GM12878 (cell line): ENCODE measurements around the gene OR51A7. TPM values are rescaled to one million over a fixed set of nuclear protein-coding genes. Genes with fewer than 3 reads are reported as not detected.

ENCODE experiments used
- ATAC-seq: fragments of 200-7000 bp; cut with Tn5 transposase; 3 replicates; pipeline ENCODE4 v1.9.1; 2020; ENCODE audit warnings: mild to moderate bottlenecking, moderate library complexity
- BruUV-seq: library from RNA; stranded (reverse); fragments of 400-500 nt; replicated peaks from 2 replicates; lab custom pipeline; 2021; lab: Mats Ljungman, UMichigan
- CTCF ChIA-PET: fragments of 300-600 bp; sonication (Branson Sonifier 250); formaldehyde crosslinking; extraction: SDS; loops from one replicate; lab custom pipeline; 2021; ENCODE audit warnings: inconsistent platforms; lab: Yijun Ruan, JAX
- POLR2A ChIA-PET: fragments of 350-600 bp; formaldehyde crosslinking; extraction: SDS; loops from one replicate; lab custom pipeline; 2021; ENCODE audit warnings: inconsistent platforms; lab: Charles Lee
- RAD21 ChIA-PET: fragments of 300-600 bp; sonication (Branson Sonifier 250); formaldehyde crosslinking; loops from one replicate; lab custom pipeline; 2023; ENCODE audit warnings: antibody characterized with exemption; ENCODE audit not compliant: unreplicated experiment; lab: Charles Lee
- SMC1A ChIA-PET: fragments of 300-600 bp; sonication (Branson Sonifier 250); formaldehyde crosslinking; loops from one replicate; lab custom pipeline; 2023; ENCODE audit not compliant: unreplicated experiment, uncharacterized antibody; lab: Charles Lee
- DNase-seq: peaks from one replicate; pipeline ENCODE4 v3.0.0-alpha.2; 2011; ENCODE audit warnings: low read depth, low spot score
- FAIRE-seq: peaks from 3 replicates; lab custom pipeline; 2011; peaks lifted over from hg19 to GRCh38; lab: Jason Lieb, UNC
- H2AFZ ChIP-seq: 2 replicates; pipeline ENCODE4 v1.6.0; 2011; ENCODE audit warnings: low read depth, low read length, control low read depth; ENCODE audit not compliant: control insufficient read depth
- H3K27ac ChIP-seq: 2 replicates; pipeline ENCODE4 v1.5.1; 2011; ENCODE audit warnings: control low read depth; ENCODE audit not compliant: control insufficient read depth, insufficient read depth
- H3K27me3 ChIP-seq, 2 experiments: replicated peaks in 1 of 2; 2 replicates each; pipeline versions ENCODE4 v1.6.0 to v1.6.1; 2011; ENCODE audit warnings: low read length in 1 of 2; ENCODE audit not compliant: control insufficient read depth in 2 of 2, insufficient read depth in 2 of 2
- H3K36me3 ChIP-seq, 2 experiments: 2 replicates each; pipeline ENCODE4 v1.5.1; 2011; ENCODE audit warnings: low read length in 1 of 2; ENCODE audit not compliant: control insufficient read depth in 2 of 2, insufficient read depth in 2 of 2
- H3K4me1 ChIP-seq: 2 replicates; pipeline ENCODE4 v1.6.1; 2011; ENCODE audit warnings: mild to moderate bottlenecking, low read length, moderate library complexity, mixed read lengths; ENCODE audit not compliant: control insufficient read depth, insufficient read depth
- H3K4me2 ChIP-seq: 2 replicates; pipeline ENCODE4 v1.6.0; 2011; ENCODE audit warnings: control low read depth; ENCODE audit not compliant: control insufficient read depth, insufficient read depth
- H3K4me3 ChIP-seq: fragments of 200-600 bp; sonication (generic); 2 replicates; pipeline ENCODE4 v1.5.1; 2016
- H3K79me2 ChIP-seq: 2 replicates; pipeline ENCODE4 v1.6.0; 2011; ENCODE audit warnings: low read length; ENCODE audit not compliant: control insufficient read depth, insufficient read depth
- H3K9ac ChIP-seq: 2 replicates; pipeline ENCODE4 v1.8.0; 2011; ENCODE audit warnings: low read length, control low read depth, mixed read lengths; ENCODE audit not compliant: control insufficient read depth, insufficient read depth
- H3K9me3 ChIP-seq: replicated peaks from 3 replicates; pipeline ENCODE4 v1.5.1; 2011; ENCODE audit warnings: mild to moderate bottlenecking, low read length; ENCODE audit not compliant: control insufficient read depth, insufficient read depth
- H4K20me1 ChIP-seq: 2 replicates; pipeline ENCODE4 v1.6.0; 2011; ENCODE audit not compliant: control insufficient read depth, insufficient read depth
- BHLHE40 ChIP-seq, 2 experiments: fragments of 450-650 bp in 1 of 2; IDR thresholded peaks; 2 replicates each; pipeline ENCODE4 v1.6.1; 2011 to 2017; ENCODE audit warnings: low read depth in 2 of 2, borderline replicate concordance in 1 of 2, improper control_type of control experiment in 1 of 2, low read length in 1 of 2, mild to moderate bottlenecking in 1 of 2
- BRCA1 ChIP-seq: IDR thresholded peaks from 2 replicates; pipeline ENCODE4 v1.6.1; 2011; ENCODE audit warnings: low read depth, low read length, improper control_type of control experiment
- EZH2 ChIP-seq: IDR thresholded peaks from 2 replicates; pipeline ENCODE4 v1.6.1; 2012; ENCODE audit warnings: low read depth, mild to moderate bottlenecking, control low read depth, inconsistent platforms, low read length, borderline replicate concordance; ENCODE audit not compliant: control insufficient read depth
- FOXM1 ChIP-seq: IDR thresholded peaks from 2 replicates; pipeline ENCODE4 v1.6.1; 2012; ENCODE audit warnings: low read depth, mild to moderate bottlenecking, inconsistent platforms, low read length, moderate library complexity
- HDAC6 ChIP-seq: fragments of 200-600 bp; sonication (generic); IDR thresholded peaks from one replicate; pipeline ENCODE4 v1.8.0; 2017; ENCODE audit warnings: antibody characterized with exemption; ENCODE audit not compliant: unreplicated experiment
- MEF2A ChIP-seq: IDR thresholded peaks from 2 replicates; pipeline ENCODE4 v1.6.1; 2011; ENCODE audit warnings: low read depth, mild to moderate bottlenecking, low read length, moderate library complexity; ENCODE audit not compliant: insufficient read depth
- MYC ChIP-seq: IDR thresholded peaks from 2 replicates; pipeline ENCODE4 v1.6.1; 2011; ENCODE audit warnings: mild to moderate bottlenecking, low read length, moderate library complexity, inconsistent platforms; ENCODE audit not compliant: insufficient read depth, insufficient replicate concordance, insufficient read length, severe bottlenecking
- NR2C1 ChIP-seq: fragments of 450-650 bp; IDR thresholded peaks from 2 replicates; pipeline ENCODE4 v1.6.1; 2017; ENCODE audit warnings: antibody characterized with exemption, mild to moderate bottlenecking, moderate library complexity
- PAX5 ChIP-seq: IDR thresholded peaks from 2 replicates; pipeline ENCODE4 v1.6.1; 2011; ENCODE audit warnings: low read depth, low read length, borderline replicate concordance
- PML ChIP-seq: IDR thresholded peaks from 2 replicates; pipeline ENCODE4 v1.6.1; 2012; ENCODE audit warnings: low read length, inconsistent platforms
- POLR2AphosphoS2 ChIP-seq: IDR thresholded peaks from 2 replicates; pipeline ENCODE4 v1.6.1; 2011; ENCODE audit warnings: low read depth, mild to moderate bottlenecking, low read length, improper control_type of control experiment, moderate library complexity
- RFX5 ChIP-seq: IDR thresholded peaks from 2 replicates; pipeline ENCODE4 v1.6.1; 2011; ENCODE audit warnings: low read depth, low read length, improper control_type of control experiment
- SMAD1 ChIP-seq: fragments of 450-650 bp; IDR thresholded peaks from 2 replicates; pipeline ENCODE4 v1.6.1; 2018; ENCODE audit warnings: mild to moderate bottlenecking, low read depth; ENCODE audit not compliant: partially characterized antibody
- STAT3 ChIP-seq: IDR thresholded peaks from 2 replicates; pipeline ENCODE4 v1.6.1; 2011; ENCODE audit warnings: low read depth, low read length, improper control_type of control experiment
- SUZ12 ChIP-seq: fragments of 200-600 bp; sonication (generic); IDR thresholded peaks from one replicate; pipeline ENCODE4 v1.6.1; 2018; ENCODE audit warnings: antibody characterized with exemption, mild to moderate bottlenecking; ENCODE audit not compliant: unreplicated experiment
- TBL1XR1 ChIP-seq: IDR thresholded peaks from 2 replicates; pipeline ENCODE4 v1.6.1; 2012; ENCODE audit warnings: low read depth, low read length, improper control_type of control experiment
- YY1 ChIP-seq: IDR thresholded peaks from 2 replicates; pipeline ENCODE4 v1.6.1; 2011; ENCODE audit warnings: low read depth, mild to moderate bottlenecking, low read length
- ZNF274 ChIP-seq: IDR thresholded peaks from one replicate; pipeline ENCODE4 v1.8.0; 2011; ENCODE audit not compliant: insufficient read length, insufficient read depth
- WGBS: methylation state at CpG from one replicate; pipeline ENCODE4 v1.1.6; 2016; ENCODE audit warnings: low lambda C conversion rate; ENCODE audit not compliant: insufficient replicate concordance, insufficient coverage; ENCODE audit errors: missing lambda C conversion rate; 5-methylcytosine and 5-hydroxymethylcytosine counted together
- in situ Hi-C: fragments of 300-500 bp; cut with MboI; formaldehyde crosslinking; loops from 9 replicates; pipeline ENCODE4 v1.14.3; 2018; ENCODE audit warnings: mixed read lengths
- intact Hi-C: fragments of 100-400 bp; cut with micrococcal nuclease; formaldehyde crosslinking; loops from one replicate; pipeline ENCODE4 v1.14.2; 2022; ENCODE audit not compliant: unreplicated experiment
- polyA plus RNA-seq, 11 experiments: library from polyadenylated mRNA; depleted of rRNA in 4 of 11; unstranded in 6 of 11; stranded (reverse) in 5 of 11; fragments of >200 nt; fragmentation: Nextera tagmentation in 4 of 11; fragmentation: Illumina TruSeq in 1 of 11; extraction: Ambion mirVana in 4 of 11; extraction: Trizol in 1 of 11; gene quantifications; 1 replicate in 1 of 11; 2 replicates in 10 of 11; pipeline versions ENCODE4 v1.2.1 to v1.2.3, GENCODE V29; 2011 to 2016; ENCODE audit warnings: inconsistent platforms in 2 of 11, missing spikeins in 2 of 11, low read depth in 1 of 11
- total RNA-seq, 4 experiments: library from RNA; depleted of rRNA in 3 of 4; stranded (reverse); fragments of >200 nt in 3 of 4; fragmentation: Illumina TruSeq in 1 of 4; extraction: Trizol in 1 of 4; gene quantifications; 2 replicates each; pipeline versions ENCODE4 v1.2.1 to v1.2.3, GENCODE V29; 2013 to 2021
- TF ChIP-seq, protein P1 (sequence below): fragments of 450-650 bp; conservative IDR thresholded peaks from 2 replicates; pipeline ENCODE4 v1.6.1; 2017; ENCODE audit warnings: mild to moderate bottlenecking, moderate library complexity

Gene OR51A7
- total and polyA plus RNA-seq, 10 of the 15 experiments (the other 5 are each of a cell fraction or from before 2014, with no cell fraction given), result not detected

DNA sequence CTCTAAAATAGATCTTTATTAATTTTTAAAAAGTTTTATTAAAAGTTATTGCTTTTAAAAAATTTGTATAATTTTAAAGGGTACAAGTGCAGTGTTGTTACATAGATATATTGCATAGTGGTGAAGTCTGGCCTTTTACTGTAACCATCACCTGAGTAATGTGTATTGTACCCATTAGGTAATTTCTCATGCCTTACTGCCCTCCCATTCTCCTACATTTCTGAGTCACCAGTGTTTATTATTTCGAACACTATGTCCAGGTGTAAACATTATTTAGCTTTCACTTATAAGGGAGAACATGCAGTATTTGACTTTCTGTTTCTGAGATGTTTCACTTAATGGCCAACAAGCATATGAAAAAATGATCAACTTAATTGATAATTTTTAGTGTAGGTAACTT is 18.2 kb downstream of the OR51A7 start:
- no peaks in the 10 kb centered on the region for H3K36me3 ChIP-seq
- no peak overlapping the region for H3K4me2 ChIP-seq
- FAIRE-seq, result no peak
- no peak overlapping the region for H3K9ac ChIP-seq
- intact Hi-C loops, result no loop called here
- no peak for TF ChIP-seq YY1
- TF ChIP-seq SMAD1, result no peak
- no peak for TF ChIP-seq TBL1XR1
- TF ChIP-seq PAX5, result no peak
- no peak for TF ChIP-seq MEF2A
- TF ChIP-seq BRCA1, result no peak
- no peak for TF ChIP-seq BHLHE40 (IDR thresholded peaks at IDR 0.05; ENCODE audit: borderline replicate concordance in 1 of 2, low read depth in 2 of 2, low read length in 1 of 2)
- no peak for TF ChIP-seq NR2C1
- no peak for TF ChIP-seq POLR2AphosphoS2
- no peak for TF ChIP-seq RFX5
- TF ChIP-seq, protein P1, sequence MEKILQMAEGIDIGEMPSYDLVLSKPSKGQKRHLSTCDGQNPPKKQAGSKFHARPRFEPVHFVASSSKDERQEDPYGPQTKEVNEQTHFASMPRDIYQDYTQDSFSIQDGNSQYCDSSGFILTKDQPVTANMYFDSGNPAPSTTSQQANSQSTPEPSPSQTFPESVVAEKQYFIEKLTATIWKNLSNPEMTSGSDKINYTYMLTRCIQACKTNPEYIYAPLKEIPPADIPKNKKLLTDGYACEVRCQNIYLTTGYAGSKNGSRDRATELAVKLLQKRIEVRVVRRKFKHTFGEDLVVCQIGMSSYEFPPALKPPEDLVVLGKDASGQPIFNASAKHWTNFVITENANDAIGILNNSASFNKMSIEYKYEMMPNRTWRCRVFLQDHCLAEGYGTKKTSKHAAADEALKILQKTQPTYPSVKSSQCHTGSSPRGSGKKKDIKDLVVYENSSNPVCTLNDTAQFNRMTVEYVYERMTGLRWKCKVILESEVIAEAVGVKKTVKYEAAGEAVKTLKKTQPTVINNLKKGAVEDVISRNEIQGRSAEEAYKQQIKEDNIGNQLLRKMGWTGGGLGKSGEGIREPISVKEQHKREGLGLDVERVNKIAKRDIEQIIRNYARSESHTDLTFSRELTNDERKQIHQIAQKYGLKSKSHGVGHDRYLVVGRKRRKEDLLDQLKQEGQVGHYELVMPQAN, result no peak
- TF ChIP-seq MYC, result no peak
- TF ChIP-seq ZNF274, result no peak
- no peak for TF ChIP-seq PML
- no peak for TF ChIP-seq FOXM1
- no peak for TF ChIP-seq EZH2
- TF ChIP-seq SUZ12, result no peak
- TF ChIP-seq STAT3, result no peak
- no peak for TF ChIP-seq HDAC6
- H3K4me3 ChIP-seq, result no peak overlapping the region
- no TSS peak for BruUV-seq
- in situ Hi-C loops, result no loop called here
- POLR2A ChIA-PET, result no interaction called here
- H3K79me2 ChIP-seq, result no peaks in the 10 kb centered on the region
- CTCF ChIA-PET, result no interaction called here
- no peak for DNase-seq
- H4K20me1 ChIP-seq, result no peaks in the 10 kb centered on the region
- H3K27me3 ChIP-seq, result no peaks in the 10 kb centered on the region
- no peak for ATAC-seq
- H3K4me1 ChIP-seq, result no peaks in the 10 kb centered on the region
- WGBS, result 4% methylated on average over 1 of the region's 1 CpG
- no peaks in the 10 kb centered on the region for H3K9me3 ChIP-seq
- RAD21 ChIA-PET, result no interaction called here
- no peak overlapping the region for H2AFZ ChIP-seq
- SMC1A ChIA-PET, result no interaction called here
- H3K27ac ChIP-seq, result no peak overlapping the region
